Hepatic stellate cell (primary cell): Measurements from ENCODE around the gene FAM181A.

Experiments used
- DNase-seq: peaks from one replicate; pipeline ENCODE4 v3.0.0; 2011; ENCODE audit warnings: low spot score

Gene FAM181A

DNA sequence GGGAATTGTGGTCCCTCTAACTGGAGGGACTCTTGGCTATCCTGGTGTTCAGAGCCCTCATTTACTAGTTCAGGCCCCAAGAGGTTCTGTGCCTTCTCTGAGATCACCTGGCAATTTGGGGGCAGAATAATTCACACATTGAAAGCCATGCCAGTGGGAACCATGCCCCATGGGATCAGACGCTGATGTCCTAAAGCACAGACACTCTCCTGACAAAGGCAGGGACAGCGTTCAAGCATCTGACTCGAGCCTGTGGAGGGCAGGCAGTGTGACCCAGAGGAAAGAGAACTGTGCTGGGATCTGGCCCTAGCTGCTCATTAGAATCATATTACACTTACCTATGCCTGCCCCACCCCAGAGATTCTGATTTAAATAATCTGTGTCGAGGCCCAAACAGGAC is 51.6 kb downstream of the FAM181A start:
- no peak for DNase-seq
